GDM1 (cell line): Measurements from ENCODE around the gene CNOT4.

Source experiments
- DNase-seq: peaks from one replicate; lab custom pipeline; 2025; lab: John Stamatoyannopoulos, UW

CNOT4 gene

DNA sequence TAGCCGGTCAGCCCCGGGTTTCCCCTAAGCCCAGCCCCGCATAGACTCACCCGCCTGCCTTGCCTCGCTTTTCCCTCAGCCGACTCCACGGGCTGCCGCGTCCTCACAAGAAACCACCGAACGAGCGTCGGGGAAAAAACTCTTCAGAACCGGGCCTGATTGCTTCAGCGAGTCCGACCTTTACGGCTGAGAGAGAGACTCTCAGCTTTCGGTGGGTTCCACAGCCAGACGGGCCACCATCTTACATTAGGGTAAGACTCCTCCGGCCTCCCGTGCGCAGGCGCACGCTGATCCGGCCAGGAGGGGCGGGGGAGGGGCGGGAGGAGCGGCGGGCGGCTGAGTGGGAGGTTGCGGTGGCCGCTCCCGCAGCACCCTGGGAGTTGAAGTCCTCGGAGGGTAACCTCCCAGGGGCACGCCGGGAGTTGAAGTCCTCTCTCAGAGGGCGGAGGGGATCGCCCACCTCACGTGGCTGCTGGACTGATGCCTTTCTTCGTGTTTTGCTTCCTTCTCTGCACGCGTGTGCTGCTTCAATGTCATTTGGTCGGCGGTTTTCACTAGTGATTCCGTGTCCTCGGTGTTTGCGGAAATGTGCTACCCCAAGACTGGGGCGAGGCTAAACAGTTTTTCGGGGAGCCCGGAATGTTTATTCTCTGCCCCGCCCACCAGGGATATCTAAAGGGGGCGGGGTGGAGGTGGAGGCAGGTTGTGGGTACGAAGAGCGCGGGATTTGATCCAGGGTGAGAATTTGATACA is at the start of gene CNOT4:
Gene CNOT4 (minus strand): TSS at position 264 of the 753 bp plus-strand sequence. CDS start 71,771 bp downstream, outside the sequence.
- peak; percentile 96 for DNase-seq

DNA sequence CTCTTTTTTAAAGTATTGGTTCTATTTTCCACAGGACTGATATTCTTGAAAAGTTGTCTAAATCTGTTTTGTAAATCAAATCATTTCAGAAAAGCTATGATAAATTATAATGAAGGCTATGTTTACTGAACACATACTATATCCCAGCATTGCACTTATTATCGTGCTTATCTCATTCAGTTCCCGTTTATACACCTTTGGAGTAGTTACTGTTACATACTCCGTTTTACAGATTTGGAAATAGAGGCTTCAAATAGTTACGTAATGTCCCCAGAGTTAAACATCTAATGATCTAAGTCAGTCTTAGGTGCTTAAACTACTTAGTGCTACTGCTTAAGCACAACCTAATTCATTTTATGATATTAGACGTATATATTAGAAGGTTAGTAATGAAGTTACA is 49.0 kb upstream of the CNOT4 start:
- DNase-seq = no peak

DNA sequence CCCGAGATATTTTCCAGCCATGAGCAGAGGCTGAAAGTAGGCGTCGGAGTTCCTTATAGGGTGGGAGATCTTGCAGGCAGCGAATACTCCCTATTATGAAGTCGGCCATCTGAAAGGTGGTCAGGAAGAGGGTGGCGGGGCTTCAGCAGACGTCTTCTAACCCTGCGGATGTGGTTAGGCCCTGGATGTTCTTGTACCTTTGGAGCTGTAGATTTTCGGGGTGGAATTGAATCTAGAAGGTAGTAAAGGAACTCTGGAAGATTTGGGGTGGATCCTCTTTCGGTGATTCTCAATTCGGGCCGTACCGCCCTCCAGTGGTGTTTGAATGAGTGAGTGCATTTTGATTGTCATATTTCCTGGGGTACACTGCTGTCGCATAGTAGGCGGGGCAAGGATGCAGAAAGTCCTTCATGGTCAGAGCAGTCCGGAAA is 48.5 kb upstream of the CNOT4 start:
- peak; percentile 32 for DNase-seq

DNA sequence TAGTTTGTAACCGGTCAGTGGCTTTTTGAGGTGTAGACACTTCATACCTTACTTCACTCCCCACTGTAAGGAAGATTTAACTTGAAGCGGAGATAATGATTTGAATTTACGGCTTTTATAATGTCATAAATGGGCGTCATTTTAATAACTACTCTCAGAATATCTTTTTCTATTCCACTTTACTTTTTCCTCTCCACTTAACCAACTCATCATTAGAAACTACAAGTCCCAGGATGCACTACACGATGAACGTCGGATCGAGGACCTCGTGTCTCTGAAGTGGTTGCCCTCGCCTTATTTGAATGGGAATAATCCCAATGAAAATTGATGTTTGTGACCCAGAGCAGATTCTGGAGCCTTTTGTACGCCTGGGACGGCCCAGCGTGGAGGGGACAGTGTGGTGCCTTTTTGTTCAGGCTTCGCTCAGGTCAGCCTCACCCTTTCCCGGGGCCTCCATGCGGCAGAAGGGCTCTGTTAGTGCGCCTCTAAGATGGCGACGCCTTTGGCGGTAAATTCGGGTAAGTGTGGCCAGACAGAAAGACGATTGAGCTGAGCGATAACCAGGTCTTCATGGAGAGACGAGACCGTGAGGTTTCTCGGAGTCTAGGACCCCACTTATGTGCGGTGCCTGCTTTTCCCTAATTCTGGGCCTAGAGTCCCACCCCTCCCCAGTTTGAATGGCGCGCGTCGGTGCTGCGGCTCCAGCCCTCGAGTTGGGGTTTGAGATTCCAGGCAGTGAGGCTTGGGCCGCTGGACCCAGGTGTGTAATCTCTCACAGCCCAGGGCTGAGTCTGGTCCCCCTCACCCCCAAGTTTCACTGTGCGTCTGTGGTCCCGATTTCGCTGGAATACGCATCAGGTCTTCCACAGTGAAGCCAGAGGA is 47.8 kb upstream of the CNOT4 start, which contains the start of gene NUP205:
Gene NUP205 (plus strand): TSS at position 463 of the 882 bp plus-strand sequence. CDS start 28 bp downstream, at position 491.
- DNase-seq = peak; percentile 83

DNA sequence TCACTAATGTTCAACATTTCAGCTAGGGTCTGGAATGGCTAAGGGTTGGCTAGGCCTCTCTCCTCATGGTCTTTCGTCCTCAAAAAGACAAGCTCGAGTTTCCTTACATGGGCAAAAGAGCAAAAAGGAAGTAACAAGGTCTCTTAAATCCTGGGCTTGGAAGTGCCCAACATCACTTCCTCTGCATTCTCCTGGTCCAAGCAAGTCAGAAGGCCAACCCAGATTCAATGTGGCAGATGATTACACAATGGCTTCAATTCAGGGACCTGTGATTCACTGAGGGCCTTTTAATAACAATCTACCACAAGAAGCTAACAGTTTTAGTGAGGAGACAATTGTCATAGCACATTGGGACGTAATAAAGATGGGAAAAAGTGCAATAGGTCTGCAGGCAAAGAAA is 43.4 kb upstream of the CNOT4 start:
- DNase-seq = no peak

- DNase-seq = no peak
Observed at GRCh38 chr7:135552148-135552547, 42.2 kb upstream of the CNOT4 start.

- no peak for DNase-seq
Observed at GRCh38 chr7:135550196-135550595, 40.3 kb upstream of the CNOT4 start.

GRCh38 chr7:135541029-135541428 is 31.1 kb upstream of the CNOT4 start:
- DNase-seq = no peak

GRCh38 chr7:135539629-135540028 is 29.7 kb upstream of the CNOT4 start:
- DNase-seq = no peak

DNA sequence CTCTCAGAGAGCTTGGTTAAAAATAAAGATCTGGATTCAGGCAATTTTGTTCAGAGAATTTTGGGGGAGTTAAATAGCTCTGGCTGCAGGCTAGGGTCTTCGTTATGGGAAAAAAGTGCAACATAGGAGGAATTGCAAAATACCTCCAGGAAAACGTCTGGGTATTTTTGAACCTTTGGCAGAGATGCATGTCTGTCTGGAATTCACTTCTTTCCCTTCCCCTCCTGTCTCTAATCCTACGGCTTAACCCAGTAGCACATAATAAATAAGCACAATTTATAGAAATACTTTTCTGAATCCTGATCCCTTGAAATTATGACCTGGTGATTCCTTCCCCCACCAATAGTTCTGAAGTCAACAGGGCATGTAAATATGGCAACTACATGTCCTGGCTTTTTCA is 28.5 kb upstream of the CNOT4 start:
- DNase-seq = no peak

- DNase-seq = no peak
Observed at GRCh38 chr7:135537905-135538304, 28.0 kb upstream of the CNOT4 start.

DNA sequence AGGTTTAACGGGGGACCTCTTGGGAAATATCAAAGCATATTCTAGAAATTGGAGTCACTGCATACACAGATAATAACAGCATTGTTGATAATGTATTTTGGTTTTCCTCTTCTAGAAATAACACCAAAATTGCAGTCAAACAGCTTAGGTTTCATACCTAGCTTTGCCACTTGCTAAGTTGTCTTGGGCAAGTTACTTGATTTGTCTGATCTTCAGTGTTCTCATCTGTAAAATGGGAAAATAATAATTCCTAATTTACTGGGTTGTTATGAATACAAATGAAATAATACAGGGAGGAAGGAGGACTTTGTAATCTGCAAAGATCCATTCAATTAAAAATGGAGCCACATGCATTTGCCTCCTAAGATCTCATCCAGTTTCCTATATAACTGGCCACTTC is 27.6 kb upstream of the CNOT4 start:
- no peak for DNase-seq

GRCh38 chr7:135536150-135536549 is 26.2 kb upstream of the CNOT4 start:
- DNase-seq = no peak

GRCh38 chr7:135527025-135527424 is 17.1 kb upstream of the CNOT4 start:
- no peak for DNase-seq

GRCh38 chr7:135525426-135525825 is 15.5 kb upstream of the CNOT4 start:
- no peak for DNase-seq

DNA sequence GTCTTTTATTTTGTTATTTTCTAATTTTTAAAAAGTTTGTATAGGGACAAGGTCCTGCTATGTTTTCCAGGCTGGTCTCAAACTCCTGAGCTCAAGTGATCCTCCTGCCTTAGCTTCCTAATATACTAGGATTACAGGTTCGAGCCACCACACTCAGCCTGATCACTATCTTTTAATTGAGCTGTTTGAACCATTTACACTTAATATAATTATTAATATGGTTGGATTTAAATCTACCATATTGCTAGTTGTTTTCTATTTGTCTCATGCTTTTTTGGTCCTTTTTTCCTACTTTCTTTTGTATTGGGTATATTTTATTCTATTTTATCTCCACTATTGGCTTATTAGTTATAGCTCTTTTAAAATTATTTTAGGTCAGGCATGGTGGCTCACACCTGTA is 13.2 kb upstream of the CNOT4 start:
- DNase-seq = no peak

DNA sequence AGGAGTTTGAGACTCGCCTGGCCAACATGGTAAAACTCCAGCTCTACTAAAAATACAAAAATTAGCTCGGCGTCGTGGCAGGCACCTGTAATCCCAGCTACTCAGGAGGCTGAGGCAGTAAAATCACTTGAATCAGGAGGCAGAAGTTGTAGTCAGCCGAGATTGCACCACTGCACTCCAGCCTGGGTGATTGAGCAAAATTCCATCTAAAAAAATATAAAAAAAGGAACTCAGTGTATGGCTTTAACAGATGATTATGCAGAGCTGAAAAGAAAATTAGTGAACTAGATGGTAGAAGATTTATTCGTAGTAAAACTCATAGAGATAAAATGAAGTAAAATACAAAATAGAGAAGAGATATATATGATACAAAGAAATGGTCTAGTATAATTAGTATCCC is 12.6 kb upstream of the CNOT4 start:
- DNase-seq = no peak

GRCh38 chr7:135519871-135520270 is 10.0 kb upstream of the CNOT4 start:
- no peak for DNase-seq

DNA sequence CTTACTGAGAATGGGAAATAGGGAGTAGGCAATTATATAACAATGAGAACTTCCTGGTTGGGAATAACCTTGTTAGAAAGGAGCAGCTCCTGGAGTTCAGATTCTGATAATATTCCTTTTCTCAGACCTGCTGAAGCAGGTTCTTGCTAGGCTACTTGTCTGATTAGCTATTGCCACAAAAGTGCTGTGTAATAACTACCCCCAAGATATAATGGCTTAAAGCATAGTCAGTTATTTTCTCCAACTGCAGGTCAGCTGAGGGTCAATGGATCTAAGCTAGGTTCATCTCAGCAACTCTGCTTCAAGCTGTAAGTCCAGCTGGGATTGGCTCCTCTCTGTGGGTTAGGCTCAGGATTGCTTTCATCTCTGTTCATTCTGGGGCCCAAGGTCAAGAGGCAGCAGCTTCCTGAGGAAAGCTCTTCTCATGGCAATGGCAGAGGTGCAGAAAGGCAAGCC is 9.4 kb upstream of the CNOT4 start:
- no peak for DNase-seq

DNA sequence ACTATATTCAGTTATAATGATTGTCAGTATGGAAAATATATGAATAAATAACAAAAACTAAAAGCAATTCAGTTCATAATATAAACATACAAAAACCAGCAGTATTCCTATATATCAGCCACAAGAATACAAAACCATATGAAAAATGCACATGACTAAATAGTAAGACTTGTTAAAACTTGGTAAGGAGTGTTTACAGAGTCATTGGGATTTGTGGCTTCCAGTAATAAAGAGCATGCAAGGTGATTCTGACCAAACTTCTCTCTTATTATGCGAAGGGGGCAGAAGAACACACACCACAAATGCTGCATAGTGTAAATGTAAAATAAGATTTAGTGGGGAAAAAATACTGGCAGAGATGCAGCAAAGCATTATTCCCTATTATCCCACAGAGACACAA is 8.8 kb upstream of the CNOT4 start:
- no peak for DNase-seq

DNA sequence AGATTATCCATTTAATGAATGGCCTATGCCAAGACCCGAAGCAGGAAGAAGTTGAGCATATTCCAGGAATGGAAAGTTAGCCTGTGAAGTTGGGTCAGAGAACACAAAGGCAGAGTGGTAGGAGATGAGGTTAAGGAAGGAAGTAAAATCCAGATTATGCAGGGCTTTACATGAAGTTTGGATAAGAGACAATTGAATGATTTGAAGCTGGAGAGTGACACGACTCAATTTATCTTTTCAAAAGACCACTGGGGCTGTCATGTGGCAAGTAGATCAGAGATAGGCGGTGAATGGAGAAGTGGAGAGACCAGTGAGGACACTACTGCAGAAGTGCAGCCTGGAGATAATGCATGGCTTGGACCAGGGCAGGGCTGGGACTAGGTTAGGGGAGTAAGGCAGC is 7.2 kb upstream of the CNOT4 start:
- no peak for DNase-seq

DNA sequence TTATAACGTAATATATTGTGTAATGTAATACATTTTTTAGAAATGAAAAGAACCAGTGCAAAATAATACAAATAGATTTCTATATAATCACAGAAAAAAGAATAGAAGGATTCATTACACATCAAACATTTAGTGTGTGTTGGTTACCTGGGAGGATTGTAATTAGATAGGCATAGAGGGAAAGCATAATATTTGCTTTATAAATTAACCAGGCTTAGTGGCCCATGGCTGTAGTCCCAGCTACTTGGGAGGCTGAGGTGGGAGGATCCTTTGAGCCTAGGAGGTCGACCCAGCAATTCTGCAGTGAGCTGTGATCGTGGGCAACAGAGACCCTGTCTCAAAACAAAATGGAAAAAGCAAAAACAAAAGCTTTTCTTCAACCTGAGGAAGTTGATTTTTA is 5.0 kb upstream of the CNOT4 start:
- no peak for DNase-seq
